ENCODE measurements around the gene DES. TPM values are rescaled to one million over a fixed set of nuclear protein-coding genes. Genes with fewer than 3 reads are reported as not detected.

DES gene
- total and polyA plus RNA-seq, 2 of the 4 experiments (the other 2 are of a cell fraction), result 4.3 to 4.9 TPM

DNA sequence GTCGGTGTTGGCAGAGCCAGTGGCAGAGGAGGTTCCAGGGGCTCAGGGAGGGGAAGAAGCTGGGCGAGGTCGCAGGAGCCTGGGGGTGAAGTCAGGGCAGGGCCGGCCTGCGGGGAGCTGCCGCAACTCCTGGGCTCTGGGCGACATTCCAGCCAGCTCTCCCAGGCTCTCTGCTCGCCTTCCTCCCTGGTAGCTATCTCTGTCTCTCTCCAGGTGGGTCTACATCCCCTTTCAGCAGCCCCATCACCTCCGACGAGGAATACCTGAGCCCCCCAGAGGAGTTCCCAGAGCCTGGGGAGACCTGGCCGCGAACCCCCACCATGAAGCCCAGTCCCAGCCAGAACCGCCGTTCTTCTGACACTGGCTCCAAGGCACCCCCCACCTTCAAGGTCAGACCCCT, 43.5 kb downstream of the DES start:
- H2BK20ac ChIP-seq (ENCODE audit: low read depth, low read length), result 0 out of 2 replicates have a peak overlapping the region, but pooled peaks have one; percentile 3
- no peak for TF ChIP-seq MAFK (IDR thresholded peaks at IDR 0.05; ENCODE audit: low read depth, low read length)
- TF ChIP-seq RAD21 (IDR thresholded peaks at IDR 0.05; ENCODE audit: low read length), result no peak
- TF ChIP-seq, protein P1, sequence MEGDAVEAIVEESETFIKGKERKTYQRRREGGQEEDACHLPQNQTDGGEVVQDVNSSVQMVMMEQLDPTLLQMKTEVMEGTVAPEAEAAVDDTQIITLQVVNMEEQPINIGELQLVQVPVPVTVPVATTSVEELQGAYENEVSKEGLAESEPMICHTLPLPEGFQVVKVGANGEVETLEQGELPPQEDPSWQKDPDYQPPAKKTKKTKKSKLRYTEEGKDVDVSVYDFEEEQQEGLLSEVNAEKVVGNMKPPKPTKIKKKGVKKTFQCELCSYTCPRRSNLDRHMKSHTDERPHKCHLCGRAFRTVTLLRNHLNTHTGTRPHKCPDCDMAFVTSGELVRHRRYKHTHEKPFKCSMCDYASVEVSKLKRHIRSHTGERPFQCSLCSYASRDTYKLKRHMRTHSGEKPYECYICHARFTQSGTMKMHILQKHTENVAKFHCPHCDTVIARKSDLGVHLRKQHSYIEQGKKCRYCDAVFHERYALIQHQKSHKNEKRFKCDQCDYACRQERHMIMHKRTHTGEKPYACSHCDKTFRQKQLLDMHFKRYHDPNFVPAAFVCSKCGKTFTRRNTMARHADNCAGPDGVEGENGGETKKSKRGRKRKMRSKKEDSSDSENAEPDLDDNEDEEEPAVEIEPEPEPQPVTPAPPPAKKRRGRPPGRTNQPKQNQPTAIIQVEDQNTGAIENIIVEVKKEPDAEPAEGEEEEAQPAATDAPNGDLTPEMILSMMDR (conservative IDR thresholded peaks at IDR 0.05; ENCODE audit: low read depth, low read length), result no peak
- TF ChIP-seq RFX5 (IDR thresholded peaks at IDR 0.05; ENCODE audit: low read depth, low read length), result no peak
- no peak for TF ChIP-seq POLR2A (IDR thresholded peaks at IDR 0.05; ENCODE audit: low read depth, low read length)
- TF ChIP-seq, protein P2, sequence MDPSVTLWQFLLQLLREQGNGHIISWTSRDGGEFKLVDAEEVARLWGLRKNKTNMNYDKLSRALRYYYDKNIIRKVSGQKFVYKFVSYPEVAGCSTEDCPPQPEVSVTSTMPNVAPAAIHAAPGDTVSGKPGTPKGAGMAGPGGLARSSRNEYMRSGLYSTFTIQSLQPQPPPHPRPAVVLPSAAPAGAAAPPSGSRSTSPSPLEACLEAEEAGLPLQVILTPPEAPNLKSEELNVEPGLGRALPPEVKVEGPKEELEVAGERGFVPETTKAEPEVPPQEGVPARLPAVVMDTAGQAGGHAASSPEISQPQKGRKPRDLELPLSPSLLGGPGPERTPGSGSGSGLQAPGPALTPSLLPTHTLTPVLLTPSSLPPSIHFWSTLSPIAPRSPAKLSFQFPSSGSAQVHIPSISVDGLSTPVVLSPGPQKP (IDR thresholded peaks at IDR 0.05; ENCODE audit: borderline replicate concordance, low read depth, low read length), result no peak
- no peak for TF ChIP-seq NFE2L2 (IDR thresholded peaks at IDR 0.05; ENCODE audit: low read depth, low read length)
- no peak for TF ChIP-seq CHD1 (IDR thresholded peaks at IDR 0.05; ENCODE audit: low read depth, low read length)
- no peak for TF ChIP-seq CEBPB (IDR thresholded peaks at IDR 0.05; ENCODE audit: low read depth, low read length)
- no peak for TF ChIP-seq MAZ (IDR thresholded peaks at IDR 0.05; ENCODE audit: borderline replicate concordance, low read depth, low read length)
- TF ChIP-seq USF2 (IDR thresholded peaks at IDR 0.05; ENCODE audit: low read depth, low read length), result no peak
- no peak for TF ChIP-seq SMC3 (IDR thresholded peaks at IDR 0.05; ENCODE audit: low read depth, low read length)
- TF ChIP-seq RCOR1 (IDR thresholded peaks at IDR 0.05; ENCODE audit: insufficient replicate concordance, low read length), result no peak
- TF ChIP-seq FOS (IDR thresholded peaks at IDR 0.05; ENCODE audit: low read depth, low read length), result no peak
- TF ChIP-seq BHLHE40 (IDR thresholded peaks at IDR 0.05; ENCODE audit: low read depth, low read length), result no peak
- no peak for TF ChIP-seq MXI1 (IDR thresholded peaks at IDR 0.05; ENCODE audit: borderline replicate concordance, low read depth, low read length)
- H3K9me1 ChIP-seq (ENCODE audit: insufficient read depth, low read length), result peaks cover 14% of the 10 kb centered on the region; the same call in 1 of the 2 replicates
- intact Hi-C loops (cut with micrococcal nuclease), result loop anchor here (2.0 kb wide), 1 partner anchor 37 kb away; the partner anchor contains the start of gene GMPPA
- H3K9me3 ChIP-seq (ENCODE audit: control insufficient read depth, insufficient read depth, low read length), result no peaks in the 10 kb centered on the region
- no peaks in the 10 kb centered on the region for H3K27me3 ChIP-seq (ENCODE audit: control insufficient read depth, insufficient read depth, low read length)
- no peak for ATAC-seq (ENCODE audit: low read depth)
- H4K20me1 ChIP-seq (ENCODE audit: insufficient read depth, low read length), result no peaks in the 10 kb centered on the region; the same call in 1 of the 2 replicates
- H3K4me2 ChIP-seq (ENCODE audit: low read depth, low read length), result no peak overlapping the region
- no peak overlapping the region for H3K9ac ChIP-seq (ENCODE audit: low read depth, low read length)
- no peak overlapping the region for H3K4me3 ChIP-seq (ENCODE audit: insufficient read depth, low read depth, low read length)
- H3K4ac ChIP-seq (ENCODE audit: low read depth, low read length), result peak overlapping the region; percentile 70
- dilution Hi-C loops (cut with HindIII; ENCODE audit: low sequenced_read_pairs, unreplicated experiment), result no loop called here
- H4K91ac ChIP-seq (ENCODE audit: insufficient read depth, low read depth, low read length), result peak overlapping the region; percentile 10
- H4K5ac ChIP-seq (ENCODE audit: low read depth, low read length), result peak overlapping the region; percentile 32; the same call in 1 of the 2 replicates
- H3K27ac ChIP-seq (ENCODE audit: insufficient read depth, low read length), result peak overlapping the region; percentile 13; the same call in 1 of the 2 replicates
- DNase-seq, result no peak
- in situ Hi-C loops (cut with MboI; ENCODE audit: low sequenced_read_pairs), result loop anchor here (5.0 kb wide), 1 partner anchor 54 kb away; no protein-coding TSS in a partner anchor
- no TSS peak for BruUV-seq (replicated peaks)
- H3K14ac ChIP-seq (replicated peaks; ENCODE audit: low read depth, low read length), result no peak overlapping the region
- CTCF ChIA-PET, result no interaction called here
- H3K56ac ChIP-seq (ENCODE audit: extremely low read depth, insufficient read depth, low read length), result no peak overlapping the region
- H3K18ac ChIP-seq (ENCODE audit: low read depth, low read length), result no peak overlapping the region
- H2AFZ ChIP-seq (replicated peaks; ENCODE audit: low read length, poor library complexity), result no peak overlapping the region
- no peak overlapping the region for H3K23ac ChIP-seq (ENCODE audit: low read depth, low read length)
- peak overlapping the region; percentile 82 to 95; a peak in 2 of 4 replicates for H4K8ac ChIP-seq (ENCODE audit: low read depth in 2 of 2, low read length in 2 of 2)
- peaks cover 0 to 26% of the 10 kb centered on the region in 2 experiments; a peak in 2 of 4 replicates for H3K79me1 ChIP-seq (ENCODE audit: low read depth in 1 of 2, low read length in 2 of 2)
- peak overlapping the region; percentile 94 for H2AK9ac ChIP-seq (replicated peaks; ENCODE audit: low read depth, low read length, poor library complexity)
- H3K36me3 ChIP-seq (ENCODE audit: control insufficient read depth, insufficient read depth, low read length), result peaks cover 34% of the 10 kb centered on the region; the same call in 1 of the 2 replicates
- H2BK15ac ChIP-seq (ENCODE audit: low read depth, low read length), result no peak overlapping the region
- 87% methylated on average over 4 of the region's 14 CpGs; no CpG with 5 or more reads in 1 of the 2 experiments for WGBS, 2 experiments (ENCODE audit: extremely low coverage in 2 of 2, insufficient read length in 1 of 2)
- H2BK5ac ChIP-seq (ENCODE audit: low read depth, low read length, poor library complexity, severe bottlenecking), result peak overlapping the region; percentile 91
- no peak overlapping the region; the same call in 1 of the 2 replicates for H2AK5ac ChIP-seq (ENCODE audit: low read depth, low read length)
- POLR2A ChIA-PET (ENCODE audit: unreplicated experiment), result no interaction called here
- peaks cover 24% of the 10 kb centered on the region for H3K4me1 ChIP-seq (ENCODE audit: control insufficient read depth, insufficient read depth, low read length)
- H2BK120ac ChIP-seq (ENCODE audit: low read depth, low read length), result peak overlapping the region; percentile 11; the same call in 1 of the 2 replicates
